ENCODE data around the gene SIRPG. TPM values are rescaled to one million over a fixed set of nuclear protein-coding genes. Genes with fewer than 3 reads are reported as not detected.

Gene SIRPG
- total and polyA plus RNA-seq, 2 experiments from 2014 or later = not detected

DNA sequence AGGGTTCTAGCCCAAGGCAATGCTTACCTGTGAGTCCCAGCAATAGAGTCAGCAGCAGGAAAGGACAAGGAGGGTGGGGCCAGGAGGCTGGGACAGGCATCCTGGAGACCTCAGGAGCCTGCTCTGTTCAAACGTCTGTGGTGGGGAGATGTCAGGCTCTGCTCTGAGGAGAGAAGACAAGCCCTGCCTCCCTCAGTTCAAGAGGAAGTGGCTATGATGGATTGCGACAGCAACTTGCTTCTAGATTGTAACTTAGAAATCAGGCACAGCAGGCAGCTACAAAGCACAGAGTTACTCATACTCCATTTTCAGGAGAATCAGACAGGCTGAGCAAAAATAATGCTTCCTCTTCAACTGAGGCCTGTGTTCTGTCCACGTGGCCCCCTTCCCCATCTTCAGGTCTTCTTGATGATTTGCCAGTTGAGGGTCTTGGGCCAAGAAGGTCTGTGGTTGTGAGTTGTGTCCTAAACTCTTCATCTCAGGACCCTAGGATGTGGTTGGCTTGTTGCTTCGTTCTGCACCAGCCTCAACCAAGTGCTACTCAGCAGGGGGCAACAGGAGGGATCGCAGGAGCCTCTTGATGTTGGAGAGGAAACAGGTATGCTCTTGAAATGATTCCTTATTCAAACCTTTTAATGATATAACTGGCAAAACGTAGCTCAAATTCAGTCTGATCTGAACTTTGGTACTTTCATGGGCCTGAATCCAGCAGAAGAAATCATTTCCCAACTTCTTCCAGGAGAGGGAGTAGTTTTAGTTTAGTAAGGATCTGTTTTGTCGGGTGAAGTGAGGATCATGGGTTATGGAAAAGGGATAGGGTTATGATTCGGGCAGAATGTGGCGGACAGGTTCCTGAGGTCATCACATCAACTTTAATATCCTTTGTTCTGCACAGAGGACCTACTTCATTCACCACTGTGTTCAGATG is 68.8 kb downstream of the SIRPG start:
- no peak overlapping the region for H3K4me3 ChIP-seq
- DNase-seq (ENCODE audit: low read depth in 1 of 2, low spot score in 1 of 2) = no peak
- H3K27me3 ChIP-seq = no peaks in the 10 kb centered on the region
- H3K27ac ChIP-seq = no peak overlapping the region
- no peaks in the 10 kb centered on the region for H3K4me1 ChIP-seq (ENCODE audit: low read depth)
- H3K36me3 ChIP-seq = no peaks in the 10 kb centered on the region
- no peaks in the 10 kb centered on the region for H3K9me3 ChIP-seq (ENCODE audit: low read depth)
- no peak for TF ChIP-seq CTCF (IDR thresholded peaks at IDR 0.05; ENCODE audit: low read depth, low read length)

GRCh38 chr20:1587781-1588532 is 69.6 kb downstream of the SIRPG start:
- Histone ChIP-seq H3K27me3 (no peaks in the 10 kb centered on the region), H3K4me3 (no peak overlapping the region), H3K4me1 (ENCODE audit: low read depth) (no peaks in the 10 kb centered on the region), H3K27ac (no peak overlapping the region), H3K36me3 (no peaks in the 10 kb centered on the region), H3K9me3 (ENCODE audit: low read depth) (no peaks in the 10 kb centered on the region)
- TF ChIP-seq CTCF (IDR thresholded peaks at IDR 0.05; ENCODE audit: low read depth, low read length) = no peak
- DNase-seq (ENCODE audit: low read depth in 1 of 2, low spot score in 1 of 2) = no peak

GRCh38 chr20:1579488-1579887 is 78.1 kb downstream of the SIRPG start:
- Histone ChIP-seq H3K9me3 (ENCODE audit: low read depth) (no peaks in the 10 kb centered on the region), H3K36me3 (no peaks in the 10 kb centered on the region), H3K27me3 (no peaks in the 10 kb centered on the region), H3K4me1 (ENCODE audit: low read depth) (no peaks in the 10 kb centered on the region), H3K27ac (no peak overlapping the region), H3K4me3 (no peak overlapping the region)
- DNase-seq (ENCODE audit: low read depth in 1 of 2, low spot score in 1 of 2) = no peak
- no peak for TF ChIP-seq CTCF (IDR thresholded peaks at IDR 0.05; ENCODE audit: low read depth, low read length)

Other genes with a start within 250 kb of the SIRPG start
- gene NSFL1C, start 190.9 kb downstream of the SIRPG start, total RNA-seq = 46.2 and 51.6 TPM in 2 replicates
- gene NSFL1C, start 190.9 kb downstream of the SIRPG start, polyA plus RNA-seq = 85.8 and 102 TPM in 2 replicates
- gene SIRPB2, start 166.4 kb downstream of the SIRPG start, total RNA-seq = not detected in 2 replicates
- gene SIRPB2, start 166.4 kb downstream of the SIRPG start, polyA plus RNA-seq = not detected in 2 replicates
- not detected in 2 replicates for gene SIRPD, start 100.1 kb downstream of the SIRPG start, total RNA-seq
- not detected in 2 replicates for gene SIRPD, start 100.1 kb downstream of the SIRPG start, polyA plus RNA-seq
- not detected in 2 replicates for gene SIRPB1, start 37.8 kb downstream of the SIRPG start, total RNA-seq
- not detected in 2 replicates for gene SIRPB1, start 37.8 kb downstream of the SIRPG start, polyA plus RNA-seq
- gene SIRPA, start 237.6 kb upstream of the SIRPG start, total RNA-seq = 43.0 and 58.3 TPM in 2 replicates
- gene SIRPA, start 237.6 kb upstream of the SIRPG start, polyA plus RNA-seq = 42.9 and 44.2 TPM in 2 replicates

Measured in cardiac muscle cell (in vitro differentiated cells and primary cell).